ENCODE results near the gene SPR.

Gene SPR

GRCh38 chr2:72887032-72887739 lies at the start of gene SPR:
Gene SPR (plus strand): TSS chr2:72887408. CDS start chr2:72887433, 25 bp downstream.
- H3K27me3 Mint-ChIP-seq, result peaks cover 90% of the 10 kb centered on the region
- peak; percentile 92 for ATAC-seq
- no peaks in the 10 kb centered on the region for H3K36me3 Mint-ChIP-seq
- H3K4me3 Mint-ChIP-seq, result peak within 1 kb of the TSS; percentile 79
- peaks cover 17% of the 10 kb centered on the region for H3K4me1 Mint-ChIP-seq
- H3K9me3 Mint-ChIP-seq, result no peaks in the 10 kb centered on the region
- no peak within 1 kb of the TSS for H3K27ac Mint-ChIP-seq

- H3K4me1 Mint-ChIP-seq, result no peaks in the 10 kb centered on the region
- H3K4me3 Mint-ChIP-seq, result no peak overlapping the region
- ATAC-seq, result no peak
- no peaks in the 10 kb centered on the region for H3K36me3 Mint-ChIP-seq
- no peak overlapping the region for H3K27ac Mint-ChIP-seq
- H3K27me3 Mint-ChIP-seq, result peaks cover 33% of the 10 kb centered on the region
- H3K9me3 Mint-ChIP-seq, result no peaks in the 10 kb centered on the region
Measured at GRCh38 chr2:72840066-72840465, 47.1 kb upstream of the SPR start.

GRCh38 chr2:72841462-72842125 lies 45.6 kb upstream of the SPR start:
- Mint-ChIP-seq H3K27ac (no peak overlapping the region), H3K27me3 (peaks cover 33% of the 10 kb centered on the region), H3K4me3 (no peak overlapping the region), H3K36me3 (no peaks in the 10 kb centered on the region), H3K4me1 (no peaks in the 10 kb centered on the region), H3K9me3 (no peaks in the 10 kb centered on the region)
- no peak for ATAC-seq

GRCh38 chr2:72843301-72843700 lies 43.9 kb upstream of the SPR start:
- Mint-ChIP-seq H3K27ac (no peak overlapping the region), H3K36me3 (no peaks in the 10 kb centered on the region), H3K9me3 (no peaks in the 10 kb centered on the region), H3K27me3 (peaks cover 33% of the 10 kb centered on the region), H3K4me3 (no peak overlapping the region), H3K4me1 (no peaks in the 10 kb centered on the region)
- ATAC-seq, result no peak

- no peak overlapping the region for H3K4me3 Mint-ChIP-seq
- peaks cover 20% of the 10 kb centered on the region for H3K27me3 Mint-ChIP-seq
- H3K27ac Mint-ChIP-seq, result no peak overlapping the region
- peak; percentile 95 for ATAC-seq
- no peaks in the 10 kb centered on the region for H3K9me3 Mint-ChIP-seq
- no peaks in the 10 kb centered on the region for H3K4me1 Mint-ChIP-seq
- H3K36me3 Mint-ChIP-seq, result no peaks in the 10 kb centered on the region
Measured at GRCh38 chr2:72846171-72847095, 40.8 kb upstream of the SPR start.

- Mint-ChIP-seq H3K27me3 (peaks cover 8% of the 10 kb centered on the region), H3K9me3 (no peaks in the 10 kb centered on the region), H3K4me1 (no peaks in the 10 kb centered on the region), H3K27ac (no peak overlapping the region), H3K4me3 (no peak overlapping the region), H3K36me3 (no peaks in the 10 kb centered on the region)
- ATAC-seq, result no peak
Measured at GRCh38 chr2:72847534-72848315, 39.5 kb upstream of the SPR start.

- peaks cover 8% of the 10 kb centered on the region for H3K27me3 Mint-ChIP-seq
- H3K36me3 Mint-ChIP-seq, result no peaks in the 10 kb centered on the region
- H3K9me3 Mint-ChIP-seq, result no peaks in the 10 kb centered on the region
- no peaks in the 10 kb centered on the region for H3K4me1 Mint-ChIP-seq
- ATAC-seq, result no peak
- no peak overlapping the region for H3K27ac Mint-ChIP-seq
- no peak overlapping the region for H3K4me3 Mint-ChIP-seq
Measured at GRCh38 chr2:72848436-72849137, 38.6 kb upstream of the SPR start.

GRCh38 chr2:72849138-72849462 lies 38.1 kb upstream of the SPR start:
- no peak overlapping the region for H3K4me3 Mint-ChIP-seq
- no peaks in the 10 kb centered on the region for H3K4me1 Mint-ChIP-seq
- H3K9me3 Mint-ChIP-seq, result no peaks in the 10 kb centered on the region
- no peak overlapping the region for H3K27ac Mint-ChIP-seq
- ATAC-seq, result no peak
- peaks cover 8% of the 10 kb centered on the region for H3K27me3 Mint-ChIP-seq
- H3K36me3 Mint-ChIP-seq, result no peaks in the 10 kb centered on the region

- no peak overlapping the region for H3K27ac Mint-ChIP-seq
- no peak for ATAC-seq
Measured at GRCh38 chr2:72851333-72851732, 35.9 kb upstream of the SPR start.

GRCh38 chr2:72859831-72860262 lies 27.4 kb upstream of the SPR start:
- Mint-ChIP-seq H3K9me3 (no peaks in the 10 kb centered on the region), H3K27me3 (peaks cover 71% of the 10 kb centered on the region), H3K27ac (no peak overlapping the region), H3K36me3 (no peaks in the 10 kb centered on the region), H3K4me1 (peaks cover 20% of the 10 kb centered on the region), H3K4me3 (no peak overlapping the region)
- peak; percentile 79 for ATAC-seq

More at GRCh38 chr2:72851333-72851732, 35.9 kb upstream of the SPR start:
- Mint-ChIP-seq H3K27me3 (peaks cover 28% of the 10 kb centered on the region), H3K4me3 (no peak overlapping the region), H3K9me3 (no peaks in the 10 kb centered on the region), H3K4me1 (no peaks in the 10 kb centered on the region), H3K36me3 (no peaks in the 10 kb centered on the region)

GRCh38 chr2:72862239-72862988 lies 24.8 kb upstream of the SPR start:
- Mint-ChIP-seq H3K4me3 (peak overlapping the region; percentile 66), H3K27me3 (peaks cover 62% of the 10 kb centered on the region), H3K4me1 (peaks cover 20% of the 10 kb centered on the region), H3K27ac (peak overlapping the region; percentile 53), H3K36me3 (no peaks in the 10 kb centered on the region), H3K9me3 (no peaks in the 10 kb centered on the region)
- peak; percentile 92 for ATAC-seq

GRCh38 chr2:72863046-72863445 lies 24.2 kb upstream of the SPR start:
- no peaks in the 10 kb centered on the region for H3K9me3 Mint-ChIP-seq
- peaks cover 20% of the 10 kb centered on the region for H3K4me1 Mint-ChIP-seq
- peaks cover 56% of the 10 kb centered on the region for H3K27me3 Mint-ChIP-seq
- no peaks in the 10 kb centered on the region for H3K36me3 Mint-ChIP-seq
- no peak for ATAC-seq
- peak overlapping the region; percentile 66 for H3K4me3 Mint-ChIP-seq
- no peak overlapping the region for H3K27ac Mint-ChIP-seq

GRCh38 chr2:72864500-72864899 lies 22.7 kb upstream of the SPR start:
- H3K4me1 Mint-ChIP-seq, result peaks cover 20% of the 10 kb centered on the region
- no peaks in the 10 kb centered on the region for H3K9me3 Mint-ChIP-seq
- peak; percentile 53 for ATAC-seq
- peaks cover 64% of the 10 kb centered on the region for H3K27me3 Mint-ChIP-seq
- no peak overlapping the region for H3K27ac Mint-ChIP-seq
- H3K4me3 Mint-ChIP-seq, result no peak overlapping the region
- H3K36me3 Mint-ChIP-seq, result no peaks in the 10 kb centered on the region

- Mint-ChIP-seq H3K27ac (no peak overlapping the region), H3K27me3 (peaks cover 49% of the 10 kb centered on the region), H3K36me3 (no peaks in the 10 kb centered on the region), H3K4me3 (no peak overlapping the region), H3K4me1 (no peaks in the 10 kb centered on the region), H3K9me3 (peaks cover 7% of the 10 kb centered on the region)
- no peak for ATAC-seq
Measured at GRCh38 chr2:72871060-72871459, 16.1 kb upstream of the SPR start.

Data from stimulated activated memory B cell treated with anti-CD40 and anti-IgM and Interleukin-4, amounts not matched to agents 10 μg/mL and 1 μg/mL and 100 μg/mL, for 72 hours (primary cell).